T-helper 22 cell (primary cell): ENCODE data around the gene PRICKLE2.

Experiments used
- DNase-seq: peaks from one replicate; pipeline ENCODE4 v3.0.0-alpha.2; 2020; ENCODE audit warnings: low read depth

Gene PRICKLE2

DNA sequence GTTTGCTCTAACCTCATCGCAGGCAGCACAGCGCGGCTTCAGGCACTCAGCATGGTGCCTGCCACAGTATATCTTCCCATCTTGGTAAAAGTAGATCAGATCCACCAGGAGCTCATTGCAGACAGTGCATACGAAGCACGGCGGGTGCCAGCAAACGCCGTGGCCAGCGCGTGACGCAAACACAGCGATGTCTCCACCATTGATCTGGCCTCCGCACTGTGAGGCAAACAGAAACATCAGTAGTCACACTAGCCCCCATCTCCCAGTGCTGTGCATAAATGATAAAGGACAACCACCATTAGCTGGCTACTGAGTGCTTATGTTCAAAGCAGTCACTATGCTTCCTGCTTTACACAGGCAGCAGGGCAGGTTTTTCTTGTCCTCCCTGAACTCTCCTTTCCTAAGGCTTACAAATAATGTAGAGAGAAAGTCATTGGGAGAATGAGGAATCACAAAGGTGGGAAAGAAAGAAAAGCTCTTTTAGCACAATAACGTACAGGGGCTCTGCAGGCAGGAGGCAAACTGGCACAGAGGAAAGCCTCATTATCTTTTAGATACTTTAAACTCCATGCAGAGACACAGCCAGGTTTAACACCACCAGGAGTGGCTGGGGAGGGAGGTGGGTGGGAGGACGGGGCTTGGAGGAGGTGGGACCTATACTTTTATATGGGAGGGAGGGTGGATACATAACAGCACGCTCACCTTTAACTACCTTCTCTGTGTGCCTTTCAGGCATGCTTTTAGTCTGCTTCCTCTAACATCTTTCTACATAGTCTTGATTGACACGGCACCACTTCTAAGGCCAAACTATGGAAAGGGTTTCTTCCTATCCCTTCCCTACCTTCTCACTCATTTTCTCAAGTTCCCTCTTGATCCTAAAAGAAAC is 67.9 kb downstream of the PRICKLE2 start:
- no peak for DNase-seq

DNA sequence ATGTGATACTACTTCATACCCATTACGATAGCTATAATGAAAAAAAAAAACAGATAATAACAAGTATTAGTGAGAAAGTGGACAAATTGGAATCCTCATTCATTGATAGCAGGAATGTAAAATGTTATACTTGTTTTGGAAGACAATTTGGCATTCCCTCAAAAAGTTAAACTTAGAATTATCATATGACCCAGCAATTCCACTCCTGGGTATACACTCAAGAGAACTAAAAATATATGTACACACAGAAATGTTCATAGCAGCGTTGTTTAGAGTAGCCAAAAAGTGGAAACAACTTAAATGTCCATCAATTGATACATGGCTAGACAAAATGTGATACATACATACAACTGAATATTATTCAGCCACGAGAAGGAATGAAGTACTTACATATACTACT is 69.9 kb downstream of the PRICKLE2 start:
- DNase-seq = no peak

DNA sequence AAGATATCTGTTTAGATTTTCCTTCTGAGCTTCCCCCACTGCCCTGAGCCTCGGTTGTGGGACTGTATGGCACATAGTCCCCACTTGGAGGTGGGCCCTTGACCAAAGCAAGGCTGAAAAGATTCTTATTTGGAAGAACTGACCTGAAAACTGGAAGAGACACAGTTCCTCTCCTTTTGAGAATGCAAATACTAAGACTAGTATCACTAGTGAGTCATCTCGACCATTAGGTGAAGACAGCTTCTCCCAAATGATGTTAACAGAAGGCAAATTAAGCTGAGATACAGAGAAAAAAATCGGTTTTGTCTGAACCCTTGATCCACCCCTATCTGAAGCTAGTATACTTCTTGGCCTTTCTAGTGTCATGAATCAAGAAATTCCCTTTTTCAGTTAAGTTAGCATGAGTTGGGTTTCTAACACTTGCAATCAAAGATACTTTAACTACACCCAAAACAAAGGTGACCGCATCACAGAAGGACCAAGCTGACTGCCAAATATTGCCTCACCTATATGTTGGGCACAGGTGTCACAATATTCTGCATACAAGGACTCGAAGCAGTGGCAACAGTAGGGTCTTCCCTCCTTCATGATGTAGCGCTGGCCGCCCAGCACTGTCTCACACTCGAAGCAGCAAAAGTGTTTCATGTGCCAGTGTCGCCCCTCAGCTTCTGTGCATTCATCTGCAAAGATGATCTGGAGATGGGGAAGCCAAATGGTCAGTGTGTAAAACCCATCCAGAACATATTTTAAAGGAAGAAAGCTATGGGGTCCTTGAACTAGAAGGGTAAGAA is 72.4 kb downstream of the PRICKLE2 start:
- no peak for DNase-seq

DNA sequence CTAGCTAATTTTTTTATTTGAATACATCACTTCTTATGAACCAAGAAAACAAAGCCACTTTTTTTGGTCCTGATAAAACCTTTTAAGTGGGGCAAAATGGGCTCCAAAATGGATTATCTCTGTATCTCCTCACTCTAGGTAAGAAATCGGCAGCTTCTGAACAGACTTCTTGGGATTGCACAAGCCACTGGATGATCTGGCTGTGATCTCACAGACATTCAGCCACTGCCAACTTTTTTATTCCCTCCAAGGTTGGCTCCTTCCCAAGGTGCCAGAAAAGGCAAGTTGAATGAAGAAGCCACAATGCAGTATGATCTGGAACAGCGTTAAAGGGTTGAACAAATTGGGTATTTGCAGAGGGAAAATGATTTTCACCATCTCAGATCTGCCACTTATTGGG is 73.2 kb downstream of the PRICKLE2 start:
- no peak for DNase-seq

DNA sequence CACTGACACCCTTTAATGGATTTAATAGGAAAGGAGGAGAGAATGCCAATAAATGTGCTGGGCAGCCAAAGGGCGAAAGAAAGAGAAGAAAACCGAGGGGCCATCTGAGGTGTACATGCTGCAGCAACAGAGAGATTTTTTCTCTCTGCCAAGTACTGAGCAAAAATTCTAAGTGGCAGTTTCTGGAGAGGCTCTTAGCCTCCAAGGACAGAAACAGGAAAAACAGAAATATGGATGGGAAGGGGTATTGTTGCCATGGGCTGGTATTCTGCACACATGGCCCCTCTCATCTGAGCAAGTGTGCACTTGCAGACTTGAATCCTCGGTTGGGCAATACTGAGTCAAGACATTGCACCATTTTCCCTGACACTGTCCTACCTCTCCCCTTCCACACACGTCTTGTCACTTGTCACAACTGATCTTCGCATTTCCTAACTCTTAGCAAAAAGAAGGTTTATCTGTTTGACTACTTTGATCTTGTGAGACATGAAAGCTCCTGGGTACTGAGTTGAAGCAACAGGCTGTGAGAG is 73.9 kb downstream of the PRICKLE2 start:
- no peak for DNase-seq

DNA sequence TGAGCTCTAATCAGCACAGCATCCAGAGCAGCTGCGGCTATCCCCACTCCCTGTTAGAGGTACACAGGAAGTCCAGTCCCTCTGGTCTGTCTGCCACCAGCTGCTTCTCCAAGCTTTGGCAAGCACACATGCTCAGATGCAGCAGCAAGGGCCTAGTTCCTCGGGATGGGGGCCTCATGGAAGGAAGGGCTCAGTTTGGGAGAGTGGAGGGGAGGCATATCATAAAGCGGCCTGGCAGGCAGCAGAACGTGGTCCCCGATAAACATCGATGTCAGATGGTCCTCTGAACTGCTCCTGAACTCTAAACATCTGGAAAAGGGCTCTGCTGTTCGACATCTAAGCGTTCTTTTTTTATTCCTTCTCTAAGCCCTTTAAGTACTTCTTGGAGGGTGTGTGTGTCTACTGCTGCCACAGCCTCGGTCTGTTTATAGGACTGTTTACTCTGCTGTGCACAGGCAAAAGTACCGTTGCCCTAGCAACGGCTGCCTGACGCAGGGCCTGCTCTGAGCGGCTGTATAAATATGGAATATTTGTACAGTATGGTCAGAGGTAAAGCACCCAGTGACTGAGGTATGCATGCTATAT is 74.6 kb downstream of the PRICKLE2 start:
- no peak for DNase-seq

DNA sequence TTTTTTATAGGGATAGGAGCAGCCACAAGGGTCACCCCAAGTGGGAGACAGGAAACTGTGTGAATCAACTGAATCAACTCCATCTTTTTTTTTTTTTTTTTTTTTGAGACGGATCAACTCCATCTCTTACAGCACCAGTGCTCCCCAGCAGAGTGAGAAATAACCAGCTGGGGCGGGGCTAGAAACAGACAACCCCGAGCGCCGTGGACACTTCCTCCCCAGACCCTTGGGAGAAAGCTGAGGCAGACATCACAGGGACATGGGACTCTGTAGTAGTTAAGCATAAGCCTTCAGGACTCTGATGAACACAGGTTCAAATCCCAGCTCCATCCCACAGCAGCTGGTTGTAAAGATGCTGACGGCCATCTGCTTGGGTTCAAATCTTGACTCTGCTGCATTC is 75.4 kb downstream of the PRICKLE2 start:
- DNase-seq = no peak

DNA sequence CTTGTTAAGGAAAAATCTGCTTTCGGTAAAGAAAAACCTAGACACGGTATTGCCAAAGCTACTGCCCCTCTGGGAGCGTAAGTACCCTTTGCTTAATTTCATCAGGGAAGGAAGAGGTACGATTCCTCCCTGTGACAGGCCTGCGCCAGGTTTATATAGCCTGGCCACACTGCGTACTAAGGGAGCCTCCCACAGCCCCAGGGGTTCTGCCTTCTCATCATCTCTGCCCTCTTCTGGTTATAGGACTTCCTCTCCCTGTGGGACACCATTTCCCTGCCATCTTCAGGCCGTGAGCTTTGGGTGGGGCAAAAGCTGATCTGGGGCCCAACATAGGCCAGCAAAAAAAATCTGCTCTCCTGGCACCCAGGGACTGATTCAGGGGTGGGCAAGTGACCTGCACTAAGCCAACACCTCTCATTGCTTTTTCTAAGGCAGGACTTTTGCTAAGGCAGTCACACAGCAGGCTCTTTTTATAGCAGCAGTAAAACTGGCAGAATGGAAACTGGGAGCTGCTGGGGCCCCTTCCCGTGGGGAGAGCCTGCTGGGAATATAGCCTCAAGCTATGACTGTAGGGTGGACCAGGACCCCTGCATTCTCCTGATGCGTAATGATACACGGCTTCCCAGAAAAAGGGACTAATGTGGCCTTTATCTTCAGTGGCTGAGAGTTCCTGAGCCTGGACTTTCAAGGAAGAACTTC is 76.2 kb downstream of the PRICKLE2 start:
- no peak for DNase-seq

DNA sequence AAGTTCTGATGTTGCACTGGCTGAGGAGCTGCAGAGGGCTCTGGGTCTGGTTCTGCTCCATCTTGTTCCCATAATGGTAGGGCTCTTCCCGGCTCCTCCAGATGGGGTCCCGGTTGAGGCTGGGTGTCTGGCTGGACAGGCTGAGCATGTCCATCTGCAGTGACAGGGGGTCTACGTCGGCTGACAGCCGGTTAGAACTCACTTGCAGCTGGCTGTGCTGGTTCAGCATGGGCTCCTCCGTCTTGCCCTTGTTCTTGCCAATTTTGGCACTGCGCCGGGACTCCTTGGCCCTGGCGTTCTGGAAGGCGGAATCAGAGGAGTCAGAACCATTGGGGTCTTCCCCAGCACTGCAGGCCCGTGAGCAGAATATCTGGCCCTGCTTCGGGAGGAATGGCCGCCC is 78.1 kb downstream of the PRICKLE2 start:
- DNase-seq = no peak

DNA sequence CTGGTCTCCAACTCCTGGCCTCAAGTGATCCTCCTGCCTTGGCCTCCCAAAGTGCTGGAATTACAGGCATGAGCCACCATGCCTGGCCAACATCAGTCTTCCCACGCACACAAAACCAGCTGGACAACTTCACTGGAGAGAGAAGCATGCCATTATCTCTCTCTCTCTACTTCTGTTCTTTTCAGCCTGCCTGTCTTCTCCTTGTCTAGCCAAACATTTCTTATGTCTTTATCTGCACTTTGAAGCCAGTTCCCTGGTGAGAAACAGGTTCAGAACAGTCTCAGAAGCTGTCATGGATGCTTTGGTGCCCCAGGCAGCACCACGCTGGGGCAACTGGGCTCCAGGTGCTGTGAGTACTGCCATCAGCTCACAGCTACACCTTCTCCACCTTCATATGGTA is 79.8 kb downstream of the PRICKLE2 start:
- DNase-seq = no peak

DNA sequence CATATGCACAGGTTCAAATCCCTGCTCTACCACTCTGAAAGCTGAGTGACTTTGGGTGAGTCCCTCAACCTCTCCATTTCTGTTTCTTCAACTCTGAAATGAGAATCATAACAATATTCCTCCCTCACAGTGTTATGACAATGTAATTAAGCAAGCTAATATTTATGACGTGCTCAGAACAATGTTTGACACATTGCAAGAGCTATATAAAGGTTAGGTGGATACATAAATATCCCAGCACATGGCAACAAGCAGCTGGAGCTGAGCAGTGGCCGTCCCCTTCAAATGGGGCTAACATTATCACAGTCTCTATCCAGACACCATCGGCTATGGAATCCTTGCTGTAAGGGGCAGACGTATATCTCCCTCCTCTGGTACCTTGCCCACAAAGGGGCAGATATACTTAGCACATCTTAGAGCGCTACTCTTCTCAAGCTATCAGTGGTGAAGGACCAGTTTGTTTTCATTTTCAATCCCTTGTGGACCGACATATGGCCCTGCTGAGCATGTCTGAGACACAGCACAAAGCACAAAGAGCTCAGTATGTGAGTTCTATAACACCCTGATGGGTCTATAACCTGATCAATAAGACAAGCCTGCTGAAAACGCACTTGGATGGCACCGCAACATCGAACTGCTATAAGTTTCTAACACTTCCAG is 80.9 kb downstream of the PRICKLE2 start:
- DNase-seq = no peak

DNA sequence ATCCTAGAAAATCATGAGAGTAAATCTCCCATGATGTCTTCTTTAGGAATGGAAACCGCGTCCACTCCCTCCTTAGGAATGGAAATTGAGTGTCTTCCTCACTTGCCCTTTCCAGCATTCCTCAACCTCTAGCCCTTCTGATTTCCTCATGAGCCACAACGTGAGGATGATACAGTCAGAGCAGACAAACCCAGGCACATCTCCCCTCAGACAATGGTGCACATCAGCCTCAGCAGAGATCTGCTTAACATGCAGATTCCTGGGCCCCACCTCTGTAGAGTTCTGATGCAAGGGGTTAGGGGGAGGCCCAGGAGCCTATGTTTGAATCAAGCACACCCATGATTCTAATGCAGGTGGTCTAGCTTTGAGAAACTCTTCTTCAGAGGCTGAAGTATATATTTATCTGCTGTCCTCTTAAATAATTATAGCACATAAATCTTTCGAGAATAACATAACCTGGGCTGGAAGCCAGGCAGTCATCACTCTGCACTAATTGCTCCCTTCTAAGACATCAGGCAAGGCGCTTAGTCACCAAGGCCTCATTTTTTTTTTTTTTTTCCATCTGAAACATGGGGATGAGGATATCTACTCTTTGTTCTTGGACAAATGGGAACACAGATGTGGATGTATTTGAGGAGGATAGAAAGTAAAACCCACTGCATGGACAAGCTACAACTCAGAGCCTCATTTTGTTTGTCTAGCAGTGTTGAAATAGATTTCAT is 81.7 kb downstream of the PRICKLE2 start:
- no peak for DNase-seq

DNA sequence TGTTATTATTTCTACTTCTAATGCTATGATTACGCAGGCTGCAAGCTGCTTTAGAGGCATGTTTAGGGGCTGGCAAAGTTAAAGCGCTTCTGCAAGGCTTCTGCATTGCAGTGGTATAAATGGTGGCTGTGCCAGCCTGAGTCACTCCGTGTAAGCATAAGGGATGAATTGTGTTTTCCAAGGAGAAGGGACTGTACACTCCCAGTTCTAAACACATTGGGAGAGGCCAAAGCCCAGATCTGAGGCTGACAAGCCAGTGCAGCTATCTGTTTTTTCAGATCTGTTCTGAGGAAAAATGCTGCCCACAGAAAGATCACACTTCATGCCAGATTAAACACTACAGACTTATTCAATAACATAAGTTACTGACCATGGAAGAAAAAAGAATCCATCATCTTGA is 83.8 kb downstream of the PRICKLE2 start:
- DNase-seq = no peak

DNA sequence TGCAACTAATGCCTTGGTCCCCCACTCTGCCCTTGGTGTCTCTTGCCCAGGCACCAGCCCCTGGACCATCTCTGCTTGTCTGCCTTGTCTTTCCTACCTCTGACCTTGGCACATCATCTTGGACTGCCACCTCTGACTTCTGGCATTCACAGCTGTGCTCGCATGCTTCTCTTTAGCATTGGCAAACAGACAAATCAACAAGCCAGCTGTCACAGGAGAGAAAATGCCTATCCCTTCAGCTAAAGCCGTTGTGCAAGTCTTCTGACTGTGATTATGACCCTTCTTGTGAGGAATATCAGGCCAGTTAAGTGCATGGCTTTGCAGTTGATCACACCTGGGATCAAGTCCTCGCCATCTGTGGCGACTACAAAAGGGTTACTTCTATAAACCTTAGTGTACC is 84.6 kb downstream of the PRICKLE2 start:
- DNase-seq = no peak

DNA sequence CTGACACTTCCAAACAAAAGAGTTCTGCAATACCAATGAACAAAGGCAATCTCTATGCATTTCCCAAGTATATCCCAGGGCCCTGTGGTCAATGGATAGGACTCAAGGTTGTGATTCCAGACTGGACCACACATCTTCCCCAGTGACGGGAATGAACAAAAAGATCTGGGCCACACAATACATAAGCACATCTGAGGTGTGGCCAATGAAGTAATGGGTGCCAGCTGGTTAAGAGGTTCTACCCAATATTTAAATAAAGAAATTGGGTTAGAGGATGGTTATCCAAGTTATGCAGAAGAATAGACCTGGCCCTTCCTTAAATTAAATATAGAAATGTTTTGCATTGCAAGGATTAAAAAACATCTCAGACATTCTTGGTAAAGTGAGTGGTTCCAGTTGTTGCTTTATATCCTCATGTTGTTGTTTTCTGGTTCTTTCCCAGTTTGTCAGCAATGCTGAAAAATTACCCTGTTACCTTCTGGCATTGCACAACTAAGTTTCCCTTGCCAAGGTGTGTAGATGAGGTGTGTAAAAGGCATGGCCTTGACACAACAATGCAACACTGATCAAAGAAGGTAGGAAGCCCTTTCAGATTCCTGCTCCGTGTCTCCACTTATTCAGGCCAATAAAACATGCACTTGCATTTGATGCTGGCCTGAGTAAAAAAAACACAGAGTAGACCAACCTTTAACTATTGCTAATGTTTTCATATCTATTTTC is 86.5 kb downstream of the PRICKLE2 start:
- DNase-seq = no peak

DNA sequence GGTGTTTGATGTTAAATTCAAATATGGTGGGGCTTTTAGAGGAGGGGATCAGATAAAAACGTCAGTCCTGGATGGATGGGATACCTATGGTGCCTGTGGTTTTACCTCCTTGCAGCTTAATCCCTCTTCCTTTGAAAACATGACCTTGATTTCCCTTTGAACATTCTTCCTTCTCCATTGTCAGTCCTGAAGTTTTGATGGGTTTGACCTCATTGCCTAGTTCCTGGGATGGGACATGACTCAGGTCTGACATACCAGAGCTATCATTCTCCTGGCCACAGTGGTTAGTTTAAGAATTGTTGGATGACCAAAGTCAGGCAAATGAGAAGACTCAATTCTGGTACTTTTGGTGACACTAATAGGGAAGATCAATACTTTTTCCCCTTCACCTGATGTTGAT is 87.2 kb downstream of the PRICKLE2 start:
- DNase-seq = no peak

DNA sequence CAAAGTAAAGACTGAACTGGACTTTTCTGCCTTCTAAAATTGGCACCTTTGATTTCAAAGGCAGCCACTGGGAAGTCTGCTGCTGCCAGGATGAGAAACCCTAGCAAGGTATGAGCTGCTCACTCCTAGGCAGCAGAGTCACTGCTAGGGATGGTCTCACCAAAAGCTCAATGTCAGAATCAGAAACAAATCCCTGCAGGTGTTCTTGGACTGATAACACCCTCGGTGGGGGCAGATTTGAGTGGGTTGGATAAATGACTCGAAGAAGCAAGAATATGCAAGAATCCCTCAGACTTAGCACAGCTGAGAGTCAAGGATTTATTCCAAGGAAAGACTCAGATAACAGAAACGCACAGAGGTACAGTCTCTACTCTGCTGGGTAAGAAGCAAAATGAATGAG is 90.4 kb downstream of the PRICKLE2 start:
- no peak for DNase-seq

DNA sequence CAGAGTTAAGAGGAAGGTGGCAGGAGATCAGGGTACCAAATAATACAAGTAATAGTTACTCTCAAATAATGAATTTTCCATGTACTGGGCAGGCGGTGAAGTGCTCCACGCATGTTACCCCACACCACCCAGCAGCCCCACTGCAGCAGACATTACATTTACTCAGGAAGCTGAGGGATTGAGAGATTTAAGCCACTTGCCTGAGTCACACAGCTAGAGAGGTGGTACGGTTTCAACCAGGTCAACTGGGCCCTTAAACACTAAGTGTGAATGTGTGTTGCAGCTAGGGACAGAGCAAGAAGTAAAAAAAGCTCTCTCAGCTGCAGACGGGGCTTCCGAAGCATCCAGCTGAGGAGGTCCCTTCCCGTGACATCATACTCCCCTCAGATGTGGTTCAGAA is 91.3 kb downstream of the PRICKLE2 start:
- DNase-seq = no peak

DNA sequence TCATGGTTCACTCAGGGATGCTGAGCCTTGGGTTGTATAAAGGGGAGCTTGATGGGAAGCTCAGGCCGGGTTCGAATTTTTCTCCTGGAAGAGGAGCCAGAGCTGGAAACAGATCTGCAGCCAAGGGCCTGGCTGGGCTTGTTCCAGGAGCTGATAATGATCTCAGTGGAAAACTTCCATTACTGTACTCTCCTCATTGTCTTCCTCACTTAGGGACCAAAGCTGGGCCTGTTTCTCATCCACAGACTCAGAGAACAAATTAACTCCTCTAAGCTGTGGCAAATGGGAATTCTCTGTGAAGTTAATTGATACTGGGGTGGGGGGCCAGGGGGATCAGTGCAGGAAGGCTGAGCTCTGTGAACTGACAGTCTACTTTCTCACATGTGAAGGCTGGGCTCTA is 92.0 kb downstream of the PRICKLE2 start:
- no peak for DNase-seq
